H9 (cell line): ENCODE data around the gene ZSWIM3. TPM values are rescaled to one million over a fixed set of nuclear protein-coding genes. Genes with fewer than 3 reads are reported as not detected.
A peak's percentile ranks its signal among the peaks of the same experiment; 100 is the strongest.

Experiments
- DNase-seq: peaks from one replicate; pipeline ENCODE4 v3.0.0-alpha.2; 2017
- H2AFZ ChIP-seq: one replicate; pipeline ENCODE4 v1.6.1; 2013; ENCODE audit warnings: mild to moderate bottlenecking, low read length, control low read depth, moderate library complexity
- H2AK5ac ChIP-seq: 2 replicates; pipeline ENCODE4 v1.6.1; 2013; ENCODE audit warnings: low read length, control low read depth, mixed read lengths; ENCODE audit not compliant: insufficient read length
- H2BK120ac ChIP-seq: one replicate; pipeline ENCODE4 v1.6.1; 2013; ENCODE audit warnings: low read depth, mild to moderate bottlenecking, low read length, control low read depth, inconsistent platforms; ENCODE audit not compliant: poor library complexity, severe bottlenecking
- H2BK12ac ChIP-seq: 2 replicates; pipeline ENCODE4 v1.6.1; 2013; ENCODE audit warnings: low read length, control low read depth, mixed read lengths, low read depth; ENCODE audit not compliant: insufficient read length
- H2BK15ac ChIP-seq: 2 replicates; pipeline ENCODE4 v1.6.1; 2013; ENCODE audit warnings: low read depth, low read length, control low read depth
- H2BK20ac ChIP-seq: one replicate; pipeline ENCODE4 v1.6.1; 2013; ENCODE audit warnings: low read depth, mild to moderate bottlenecking, low read length, control low read depth, inconsistent platforms; ENCODE audit not compliant: poor library complexity, severe bottlenecking
- H2BK5ac ChIP-seq: 2 replicates; pipeline ENCODE4 v1.6.1; 2013; ENCODE audit warnings: low read length, control low read depth, mixed read lengths; ENCODE audit not compliant: insufficient read length
- H3K14ac ChIP-seq: 2 replicates; pipeline ENCODE4 v1.6.1; 2013; ENCODE audit warnings: low read length, control low read depth; ENCODE audit not compliant: insufficient read depth
- H3K18ac ChIP-seq: 2 replicates; pipeline ENCODE4 v1.6.1; 2013; ENCODE audit warnings: low read depth, mild to moderate bottlenecking, mixed read lengths, low read length, control low read depth; ENCODE audit not compliant: insufficient read length
- H3K23ac ChIP-seq: 2 replicates; pipeline ENCODE4 v1.6.1; 2013; ENCODE audit warnings: low read length, control low read depth, mixed read lengths, low read depth; ENCODE audit not compliant: insufficient read length
- H3K23me2 ChIP-seq: 2 replicates; pipeline ENCODE4 v1.6.1; 2013; ENCODE audit warnings: low read depth, mild to moderate bottlenecking, mixed read lengths, low read length, control low read depth; ENCODE audit not compliant: insufficient read length, poor library complexity, severe bottlenecking
- H3K27ac ChIP-seq: 2 replicates; pipeline ENCODE4 v1.5.1; 2013; ENCODE audit warnings: low read length, control low read depth, mixed read lengths, low read depth; ENCODE audit not compliant: insufficient read length
- H3K27me3 ChIP-seq: 2 replicates; pipeline ENCODE4 v1.6.1; 2013; ENCODE audit warnings: low read length, control low read depth, inconsistent platforms; ENCODE audit not compliant: insufficient read depth
- H3K4ac ChIP-seq: 2 replicates; pipeline ENCODE4 v1.6.1; 2013; ENCODE audit warnings: low read depth, mild to moderate bottlenecking, control low read depth, inconsistent platforms, low read length, moderate library complexity
- H3K4me1 ChIP-seq: 2 replicates; pipeline ENCODE4 v1.6.1; 2013; ENCODE audit warnings: low read length, control low read depth, inconsistent platforms; ENCODE audit not compliant: insufficient read depth
- H3K4me2 ChIP-seq: 2 replicates; pipeline ENCODE4 v1.6.1; 2013; ENCODE audit warnings: low read length, control low read depth, mixed read lengths; ENCODE audit not compliant: insufficient read length, insufficient read depth
- H3K56ac ChIP-seq: 2 replicates; pipeline ENCODE4 v1.6.1; 2013; ENCODE audit warnings: low read depth, mild to moderate bottlenecking, mixed read lengths, low read length, control low read depth; ENCODE audit not compliant: insufficient read length
- H3K79me1 ChIP-seq: 2 replicates; pipeline ENCODE4 v1.6.1; 2013; ENCODE audit warnings: low read depth, mild to moderate bottlenecking, moderate library complexity, low read length, control low read depth, inconsistent platforms; ENCODE audit not compliant: insufficient read depth, poor library complexity, severe bottlenecking
- H3K79me2 ChIP-seq: 2 replicates; pipeline ENCODE4 v1.6.1; 2013; ENCODE audit warnings: low read length, control low read depth, inconsistent platforms; ENCODE audit not compliant: insufficient read depth
- H3K9ac ChIP-seq: 2 replicates; pipeline ENCODE4 v1.6.1; 2013; ENCODE audit warnings: low read length, control low read depth, mixed read lengths; ENCODE audit not compliant: insufficient read length; ENCODE audit errors: extremely low read depth
- H3K9me3 ChIP-seq: one replicate; pipeline ENCODE4 v1.6.1; 2013; ENCODE audit warnings: low read depth, low read length, inconsistent platforms; ENCODE audit not compliant: control insufficient read depth
- H3T11ph ChIP-seq: one replicate; pipeline ENCODE4 v1.6.1; 2013; ENCODE audit warnings: mild to moderate bottlenecking, low read length, control low read depth, inconsistent platforms
- H4K20me1 ChIP-seq: one replicate; pipeline ENCODE4 v1.6.1; 2013; ENCODE audit not compliant: control insufficient read depth, insufficient read length, insufficient read depth
- H4K5ac ChIP-seq: 2 replicates; pipeline ENCODE4 v1.6.1; 2013; ENCODE audit warnings: low read depth, mild to moderate bottlenecking, mixed read lengths, low read length, control low read depth; ENCODE audit not compliant: insufficient read length
- H4K8ac ChIP-seq: replicated peaks from 2 replicates; pipeline ENCODE4 v1.6.1; 2013; ENCODE audit warnings: low read length, control low read depth, mixed read lengths, low read depth; ENCODE audit not compliant: insufficient read length
- H4K91ac ChIP-seq: 2 replicates; pipeline ENCODE4 v1.6.1; 2013; ENCODE audit warnings: low read depth, mild to moderate bottlenecking, moderate library complexity, mixed read lengths, low read length, control low read depth; ENCODE audit not compliant: insufficient read length
- H3K27ac Mint-ChIP-seq, 3 experiments: 2 replicates in 2 of 3; 3 replicates in 1 of 3; pipeline ENCODE4 v1.8.0; 2020 to 2021; ENCODE audit warnings: mixed read lengths in 3 of 3, mild to moderate bottlenecking in 1 of 3, moderate library complexity in 1 of 3
- H3K27me3 Mint-ChIP-seq: 2 replicates; pipeline ENCODE4 v1.8.0; 2021; ENCODE audit warnings: low read depth, mild to moderate bottlenecking, moderate library complexity, mixed read lengths
- H3K36me3 Mint-ChIP-seq, 3 experiments: 2 replicates in 2 of 3; 3 replicates in 1 of 3; pipeline ENCODE4 v1.8.0; 2020 to 2021; ENCODE audit warnings: low read depth in 3 of 3, mixed read lengths in 3 of 3; ENCODE audit not compliant: insufficient read depth in 1 of 3
- H3K4me1 Mint-ChIP-seq, 2 experiments: 2 replicates each; pipeline ENCODE4 v1.8.0; 2020; ENCODE audit warnings: mixed read lengths in 2 of 2
- H3K4me3 Mint-ChIP-seq, 2 experiments: 2 replicates in 1 of 2; 3 replicates in 1 of 2; pipeline ENCODE4 v1.8.0; 2020 to 2021; ENCODE audit warnings: mild to moderate bottlenecking in 2 of 2, mixed read lengths in 2 of 2, moderate library complexity in 1 of 2
- H3K9me3 Mint-ChIP-seq, 2 experiments: 2 replicates in 1 of 2; 3 replicates in 1 of 2; pipeline ENCODE4 v1.8.0; 2020; ENCODE audit warnings: mild to moderate bottlenecking in 2 of 2, mixed read lengths in 2 of 2, moderate library complexity in 1 of 2
- CTCF ChIP-seq: fragments of 200-600 bp; sonication (generic); conservative IDR thresholded peaks from 3 replicates; pipeline ENCODE4 v1.8.0; 2021; ENCODE audit warnings: antibody characterized with exemption, mild to moderate bottlenecking
- WGBS: extraction: QIAGEN DNeasy Blood & Tissue Kit; methylation state at CpG from one replicate; pipeline ENCODE4 v1.1.7; 2013; ENCODE audit warnings: missing lambda C conversion rate, low lambda C conversion rate, mixed read lengths; ENCODE audit not compliant: insufficient read length; ENCODE audit errors: extremely low coverage; 5-methylcytosine and 5-hydroxymethylcytosine counted together
- total RNA-seq: library from RNA; stranded (reverse); gene quantifications from 2 replicates; pipeline ENCODE4 v1.2.1, GENCODE V29; 2021

Gene ZSWIM3
- total RNA-seq, 1 experiment from 2014 or later: 8.0 TPM

GRCh38 chr20:45853484-45853883 is 3.9 kb upstream of the ZSWIM3 start:
- H3K9me3 ChIP-seq: no peaks in the 10 kb centered on the region
- H4K5ac ChIP-seq: no peak overlapping the region
- peaks cover 50 to 55% of the 10 kb centered on the region in 2 experiments for H3K4me1 Mint-ChIP-seq
- H3K4me3 Mint-ChIP-seq: peak overlapping the region; percentile 32 to 63; a peak in 4 of 5 replicates
- no peak overlapping the region for H2BK15ac ChIP-seq
- peaks cover 2% of the 10 kb centered on the region for H4K20me1 ChIP-seq
- H3K27me3 ChIP-seq: no peaks in the 10 kb centered on the region
- peaks cover 3% of the 10 kb centered on the region; the same call in 1 of the 2 replicates for H3K79me2 ChIP-seq
- H3K23ac ChIP-seq: no peak overlapping the region
- H3K14ac ChIP-seq: no peak overlapping the region
- no peak overlapping the region for H3K56ac ChIP-seq
- peaks cover 12% of the 10 kb centered on the region; the same call in 1 of the 2 replicates for H3K4me1 ChIP-seq
- H4K8ac ChIP-seq: no peak overlapping the region
- no peak overlapping the region for H3K9ac ChIP-seq
- no peak overlapping the region for H3T11ph ChIP-seq
- TF ChIP-seq CTCF: no peak
- H3K27me3 Mint-ChIP-seq: no peaks in the 10 kb centered on the region
- no peaks in the 10 kb centered on the region for H3K79me1 ChIP-seq
- peak overlapping the region; percentile 49 for H3K4me2 ChIP-seq
- H3K27ac Mint-ChIP-seq: peak overlapping the region; percentile 77 to 97 (median 96); a peak in 6 of 7 replicates
- H2BK5ac ChIP-seq: no peak overlapping the region
- WGBS: no CpG with 5 or more reads among the region's 2 CpGs
- H4K91ac ChIP-seq: no peak overlapping the region
- no peak overlapping the region for H2BK12ac ChIP-seq
- H3K4ac ChIP-seq: no peak overlapping the region
- H3K18ac ChIP-seq: no peak overlapping the region
- no peak overlapping the region for H2AFZ ChIP-seq
- peaks cover 9 to 33% (median 18%) of the 10 kb centered on the region in 3 experiments; a peak in 6 of 7 replicates for H3K36me3 Mint-ChIP-seq
- peaks cover 5% of the 10 kb centered on the region for H3K23me2 ChIP-seq
- H2BK20ac ChIP-seq: no peak overlapping the region
- no peak overlapping the region for H2AK5ac ChIP-seq
- peak overlapping the region; percentile 59 for H3K27ac ChIP-seq
- H2BK120ac ChIP-seq: no peak overlapping the region
- peak; percentile 57 for DNase-seq
- H3K9me3 Mint-ChIP-seq: no peaks in the 10 kb centered on the region
